GM19099 (cell line): Measurements from ENCODE around the gene CCDC112.

Experiments
- POLR2A ChIP-seq: IDR thresholded peaks from 3 replicates; pipeline ENCODE4 v1.6.1; 2011; ENCODE audit warnings: low read depth; ENCODE audit not compliant: insufficient read length; ENCODE audit errors: extremely low read depth

Gene CCDC112, protein sequence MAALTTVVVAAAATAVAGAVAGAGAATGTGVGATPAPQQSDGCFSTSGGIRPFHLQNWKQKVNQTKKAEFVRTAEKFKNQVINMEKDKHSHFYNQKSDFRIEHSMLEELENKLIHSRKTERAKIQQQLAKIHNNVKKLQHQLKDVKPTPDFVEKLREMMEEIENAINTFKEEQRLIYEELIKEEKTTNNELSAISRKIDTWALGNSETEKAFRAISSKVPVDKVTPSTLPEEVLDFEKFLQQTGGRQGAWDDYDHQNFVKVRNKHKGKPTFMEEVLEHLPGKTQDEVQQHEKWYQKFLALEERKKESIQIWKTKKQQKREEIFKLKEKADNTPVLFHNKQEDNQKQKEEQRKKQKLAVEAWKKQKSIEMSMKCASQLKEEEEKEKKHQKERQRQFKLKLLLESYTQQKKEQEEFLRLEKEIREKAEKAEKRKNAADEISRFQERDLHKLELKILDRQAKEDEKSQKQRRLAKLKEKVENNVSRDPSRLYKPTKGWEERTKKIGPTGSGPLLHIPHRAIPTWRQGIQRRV

DNA sequence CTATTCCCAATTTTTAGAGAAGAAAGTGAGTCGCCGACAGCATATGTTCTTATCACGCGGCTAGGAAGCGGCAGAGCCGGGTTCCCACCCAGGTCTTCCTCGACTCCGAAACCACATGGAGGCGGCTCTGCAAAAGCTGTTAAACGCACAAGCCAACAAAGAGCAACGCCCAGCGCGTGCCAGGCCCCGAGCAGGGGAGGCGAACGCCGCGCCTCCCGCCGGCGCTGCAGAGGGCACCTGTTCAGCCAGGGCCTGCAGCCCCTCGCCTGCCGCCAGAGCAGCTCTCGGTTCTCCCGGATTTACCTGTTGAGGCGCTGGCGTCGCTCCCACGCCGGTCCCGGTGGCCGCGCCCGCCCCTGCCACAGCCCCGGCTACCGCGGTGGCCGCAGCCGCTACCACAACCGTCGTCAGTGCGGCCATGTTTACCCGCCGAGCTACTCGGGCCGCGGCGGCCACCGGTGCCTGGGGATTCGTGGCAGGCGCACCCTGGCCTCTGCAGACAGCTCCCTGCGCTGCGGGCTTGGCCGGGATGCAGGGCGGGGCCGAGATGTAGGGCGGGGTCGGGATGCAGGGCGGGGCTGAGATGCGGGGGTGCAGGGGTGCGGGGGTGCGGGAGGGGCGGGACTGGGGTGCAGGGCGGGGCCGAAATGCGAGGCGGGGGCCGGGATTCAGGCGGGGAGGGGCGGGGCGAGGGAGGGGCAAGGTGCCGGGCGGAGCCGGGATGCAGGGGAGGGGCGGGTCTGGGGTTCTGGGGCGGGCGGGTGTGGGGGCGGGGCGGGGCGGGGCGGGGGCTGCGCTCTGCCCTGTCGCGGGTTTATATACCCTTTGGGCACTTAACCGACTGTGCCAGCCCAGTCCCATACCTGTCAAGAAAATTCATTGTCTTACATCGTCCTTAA lies at the start of gene CCDC112:
Gene CCDC112 (minus strand): TSS at position 531 of the 899 bp plus-strand sequence. CDS start 111 bp downstream, at position 420.
- TF ChIP-seq POLR2A: peak; percentile 50

DNA sequence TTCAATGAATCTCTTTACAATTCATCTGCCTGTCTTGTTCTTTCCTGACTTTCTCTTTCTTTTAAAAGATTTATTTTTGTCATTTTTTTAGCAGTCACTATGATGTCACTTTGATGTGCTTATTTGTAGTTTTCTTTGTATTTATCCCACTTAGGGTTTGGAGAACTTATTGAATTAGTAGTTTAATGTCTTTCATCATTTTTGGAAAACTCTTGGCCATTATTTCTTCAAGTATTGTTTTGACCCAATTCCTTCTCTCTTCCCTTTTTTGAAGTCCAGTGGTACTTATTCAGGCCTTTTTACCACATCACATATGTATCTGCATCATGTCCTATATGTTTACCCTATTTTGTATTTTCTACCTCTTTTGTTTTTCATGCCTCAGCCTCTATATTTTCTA lies 48.9 kb upstream of the CCDC112 start:
- no peak for TF ChIP-seq POLR2A

DNA sequence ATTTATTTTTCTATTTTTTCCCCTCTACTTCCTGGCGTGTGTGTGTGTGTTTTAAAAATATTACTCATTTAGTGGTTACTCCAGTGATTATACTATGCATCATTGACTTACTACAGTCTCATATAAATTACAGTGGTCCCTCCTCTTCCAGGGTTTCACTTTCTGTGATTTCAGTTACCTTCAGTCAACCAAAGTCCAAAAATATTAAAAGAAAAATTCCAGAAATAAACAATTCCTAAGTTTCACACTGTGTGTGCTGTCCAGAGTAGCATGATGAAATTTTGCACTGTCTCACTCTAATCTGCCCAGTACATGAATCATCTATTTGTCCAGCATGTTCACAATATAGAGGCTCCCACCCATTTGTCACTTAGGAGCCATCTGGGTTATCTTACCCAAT lies 47.4 kb upstream of the CCDC112 start:
- TF ChIP-seq POLR2A: no peak

DNA sequence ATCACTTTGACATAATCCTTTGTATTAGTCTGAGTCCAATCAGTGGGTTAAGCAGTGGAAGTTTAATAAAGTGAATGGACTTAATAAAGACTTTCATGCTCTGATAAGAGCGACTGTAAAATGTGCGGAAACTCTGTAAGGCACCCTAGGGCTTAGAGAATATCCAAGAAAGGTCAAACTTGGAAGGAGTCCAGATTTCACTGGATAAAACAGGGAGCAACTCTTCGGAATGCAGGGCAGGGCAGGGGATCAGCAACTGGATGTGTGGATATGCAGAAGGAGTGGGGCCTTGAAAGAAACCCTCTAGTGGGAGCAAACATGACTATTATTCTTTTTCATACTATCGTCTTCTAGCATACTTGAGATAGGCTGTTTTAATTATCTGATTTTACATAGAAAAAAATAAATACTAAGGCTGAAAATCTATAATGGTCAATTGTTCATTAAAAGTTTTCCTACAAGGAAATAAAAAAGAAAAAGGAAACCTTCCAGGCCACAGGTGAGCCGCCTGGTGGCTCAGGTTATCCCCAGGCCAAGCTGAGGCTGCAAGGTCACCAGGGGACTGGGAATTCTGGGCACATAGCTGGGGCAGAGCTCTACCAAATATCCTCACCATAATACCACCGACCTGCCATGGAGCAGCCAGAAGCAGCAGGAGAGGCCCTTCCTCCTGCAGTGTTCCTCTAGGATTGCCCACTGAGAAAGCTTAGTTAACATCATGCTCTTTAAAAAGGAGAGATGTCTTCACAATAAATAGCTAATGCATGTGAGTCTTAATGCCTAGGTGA lies 46.3 kb upstream of the CCDC112 start:
- TF ChIP-seq POLR2A: no peak

DNA sequence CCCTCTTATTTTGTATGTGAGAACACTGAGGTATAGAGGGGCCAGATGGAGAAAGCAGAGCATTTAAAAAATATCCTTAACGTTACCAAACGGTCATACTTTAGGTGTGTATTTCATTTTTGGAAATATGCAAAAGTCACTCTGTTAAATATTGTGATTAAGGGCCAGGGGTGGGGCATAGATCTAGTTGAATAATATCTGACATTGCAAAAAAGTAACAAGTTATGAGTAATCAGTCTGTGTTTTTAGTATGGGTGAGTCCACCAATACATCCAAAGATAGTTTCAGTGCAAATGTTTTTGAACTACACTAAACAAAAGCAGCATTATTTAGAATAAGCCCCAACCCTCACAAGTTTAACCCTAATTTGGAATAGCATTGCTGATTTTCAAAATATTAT lies 45.3 kb upstream of the CCDC112 start:
- no peak for TF ChIP-seq POLR2A

DNA sequence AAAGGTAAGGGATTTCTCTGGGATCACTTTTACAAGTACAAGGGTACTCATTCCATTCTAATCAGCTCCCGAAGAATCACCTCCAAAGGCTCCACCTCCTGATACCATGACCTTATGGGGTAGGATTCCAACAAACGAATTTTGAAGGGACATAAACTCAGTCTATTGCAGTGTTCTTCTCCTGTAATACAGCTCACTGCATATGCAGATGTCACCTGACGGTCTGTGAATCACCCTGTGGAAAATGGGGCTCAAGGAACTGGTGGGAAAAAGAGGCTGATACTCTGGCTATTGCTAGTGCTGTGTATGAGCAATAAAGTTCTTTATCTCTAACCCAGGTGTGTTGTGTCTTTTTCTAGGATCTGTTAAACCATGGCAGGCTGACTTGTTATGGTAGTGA lies 42.4 kb upstream of the CCDC112 start:
- no peak for TF ChIP-seq POLR2A

DNA sequence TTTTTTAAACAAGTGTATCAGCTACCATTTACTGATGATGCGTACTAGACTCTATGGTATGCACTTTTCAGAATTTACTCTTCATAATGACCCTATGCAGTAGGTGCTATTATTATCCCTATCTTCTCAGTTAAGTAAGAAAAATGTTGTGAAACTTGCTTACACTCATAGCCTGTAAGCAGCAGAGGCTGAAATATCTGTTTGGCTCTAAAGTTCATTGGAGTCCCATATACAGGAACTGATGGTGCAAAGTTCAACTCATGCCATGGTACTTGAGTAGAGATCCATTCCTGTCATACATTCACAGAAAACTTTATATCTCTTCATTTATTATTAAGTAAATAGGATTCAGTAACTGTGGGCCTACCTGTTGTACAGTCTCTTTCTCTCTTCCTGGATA lies 41.4 kb upstream of the CCDC112 start:
- TF ChIP-seq POLR2A: no peak

DNA sequence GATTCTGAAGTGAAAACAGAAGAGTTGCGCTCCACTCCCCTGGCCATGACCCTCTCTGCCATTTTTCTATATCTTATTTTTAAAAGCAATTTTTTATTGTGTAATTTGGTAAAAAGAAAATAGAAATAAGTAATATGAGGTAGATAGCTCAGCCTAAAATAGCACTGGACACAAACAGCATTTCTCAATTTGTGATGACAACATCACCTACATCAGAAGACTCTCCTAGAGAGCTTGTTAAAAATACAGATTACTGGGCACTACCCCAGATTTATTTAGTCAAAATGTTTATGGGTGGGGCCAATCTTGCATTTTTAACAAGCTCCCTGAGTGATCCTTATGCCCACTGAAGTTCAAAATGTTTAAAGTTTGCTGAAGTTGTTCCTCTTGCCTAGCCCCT lies 40.5 kb upstream of the CCDC112 start:
- TF ChIP-seq POLR2A: no peak

DNA sequence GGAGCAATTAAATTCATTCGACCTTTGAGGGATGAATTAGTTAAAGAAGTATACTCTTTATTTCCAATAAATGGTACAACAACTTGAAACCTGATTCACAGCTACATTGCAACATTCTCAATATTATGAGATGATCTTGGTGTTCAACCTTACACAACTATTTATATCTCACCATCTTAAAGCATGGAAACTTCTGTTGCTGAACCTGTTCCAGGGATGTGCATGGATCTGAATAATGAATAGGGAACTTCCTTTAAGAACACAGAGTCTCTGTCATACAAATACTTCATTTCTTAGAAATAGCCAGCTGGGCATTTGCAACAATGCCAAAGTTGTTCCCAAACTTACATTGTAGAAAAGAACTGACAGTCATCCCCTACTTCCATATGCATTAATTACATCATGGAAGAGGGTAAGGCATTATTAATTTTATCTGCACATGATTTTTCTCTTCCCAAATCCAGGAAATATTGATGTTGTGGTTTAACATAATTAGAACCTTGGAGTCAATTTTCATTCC lies 39.8 kb upstream of the CCDC112 start:
- TF ChIP-seq POLR2A: no peak

DNA sequence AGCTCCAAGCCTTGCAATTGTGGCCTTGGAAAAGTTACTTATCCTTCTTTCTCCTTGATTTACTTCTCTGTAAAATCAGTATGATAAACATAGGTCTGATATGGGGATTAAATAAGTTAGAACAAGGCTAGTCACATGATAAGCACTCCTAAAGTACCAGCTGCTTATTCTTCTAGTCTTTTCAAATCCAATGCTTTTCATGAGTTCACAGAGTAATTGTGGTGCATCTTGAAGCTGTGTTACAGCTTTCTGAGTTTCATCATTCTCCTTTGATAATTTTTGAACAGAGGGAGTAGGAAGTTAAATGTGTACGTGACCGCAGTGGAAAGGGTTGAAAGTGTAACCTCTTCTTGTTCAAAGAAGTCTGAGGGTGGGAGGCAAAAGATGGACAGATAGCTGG lies 38.8 kb upstream of the CCDC112 start:
- TF ChIP-seq POLR2A: no peak

DNA sequence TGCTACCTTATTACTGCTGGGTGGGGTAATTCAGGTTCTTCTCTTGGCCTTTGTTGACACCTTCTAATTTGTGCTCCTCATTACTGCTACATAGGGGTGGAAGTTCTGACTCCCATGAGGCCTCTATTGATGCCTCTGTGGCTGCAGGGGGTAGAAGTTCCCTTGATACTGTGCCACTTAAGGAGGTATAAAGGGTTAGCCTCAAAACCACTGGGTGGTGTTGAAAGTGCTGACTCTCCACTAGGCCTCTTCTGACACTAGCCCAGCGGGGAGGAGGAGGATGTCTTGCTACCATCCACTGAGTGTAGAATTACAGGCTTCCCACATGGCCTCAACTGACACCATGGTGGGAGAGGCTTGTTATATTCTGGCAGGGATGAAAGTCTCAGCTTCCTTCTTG lies 36.7 kb upstream of the CCDC112 start:
- TF ChIP-seq POLR2A: no peak

DNA sequence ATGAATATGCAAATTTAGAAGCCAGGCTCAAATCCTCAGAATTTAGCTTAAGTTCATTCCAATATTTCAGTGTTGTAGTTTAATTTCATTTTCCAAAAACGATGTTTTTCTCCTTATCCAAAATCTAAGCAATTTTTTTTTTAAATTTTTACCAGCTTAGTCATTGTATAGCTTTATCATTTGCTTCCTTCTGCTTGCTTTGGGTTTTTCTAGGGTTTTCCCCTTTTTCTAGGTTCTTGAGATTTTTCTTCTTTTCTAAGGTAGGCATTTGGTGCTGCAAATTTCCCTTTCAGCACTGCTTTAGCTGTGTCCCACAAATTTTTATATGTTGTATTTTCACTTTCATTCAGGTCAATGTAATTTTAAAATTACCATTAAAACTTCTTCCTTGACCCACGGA lies 34.4 kb upstream of the CCDC112 start:
- no peak for TF ChIP-seq POLR2A

DNA sequence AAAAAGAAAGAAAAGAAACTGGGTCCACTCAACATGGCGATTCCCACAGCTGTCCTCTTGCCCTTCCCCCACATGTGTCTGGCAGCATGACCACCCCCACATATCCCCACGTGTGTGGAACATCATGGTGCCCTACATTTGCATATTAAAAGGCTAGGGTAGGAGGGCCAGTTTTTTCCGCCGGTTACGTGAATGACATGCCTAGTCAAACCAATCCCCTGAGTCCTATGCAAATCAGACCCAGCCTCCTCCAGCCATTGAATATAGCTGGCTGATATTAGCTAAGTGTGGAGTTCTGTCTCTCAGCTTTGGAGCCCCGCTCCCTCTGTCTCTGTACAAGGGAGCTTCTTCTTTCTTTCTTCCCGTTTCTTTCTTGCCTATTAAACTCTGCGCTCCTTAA lies 33.0 kb upstream of the CCDC112 start:
- TF ChIP-seq POLR2A: no peak

DNA sequence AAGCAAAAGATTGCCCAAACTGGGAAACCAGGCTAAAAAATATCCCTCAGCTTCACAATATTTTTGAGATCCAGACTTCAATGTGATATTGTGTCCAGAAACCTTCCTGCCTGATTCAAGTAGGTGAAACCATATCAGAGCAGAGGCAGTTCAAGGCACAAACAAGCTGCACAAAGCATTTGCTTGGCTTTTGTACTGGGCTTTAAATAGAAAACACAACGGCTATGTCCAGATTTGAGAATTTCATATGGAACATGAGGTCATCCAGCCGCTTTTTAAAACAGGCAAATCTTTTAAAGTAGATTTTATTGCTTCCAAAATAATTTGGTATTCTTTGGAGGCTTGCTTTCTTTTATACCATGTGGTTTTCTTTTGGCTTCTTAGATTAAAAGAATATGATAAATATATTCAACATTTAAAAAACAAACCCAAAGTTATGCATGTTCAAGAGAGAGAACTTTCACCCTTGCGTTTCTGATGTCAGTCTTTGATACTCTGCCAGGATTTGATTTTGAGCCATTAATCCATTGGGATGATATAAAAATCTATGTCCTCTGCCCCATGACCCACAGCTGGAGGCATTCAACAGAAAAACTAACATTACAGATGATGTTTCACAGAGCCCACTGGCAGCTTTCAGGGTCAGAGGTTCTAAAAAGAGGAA lies 29.0 kb upstream of the CCDC112 start:
- TF ChIP-seq POLR2A: no peak
